ENCODE data around the gene ATRIP.

Gene ATRIP

GRCh38 chr3:48436477-48436787 is 10.1 kb upstream of the ATRIP start (continued):
- TF ChIP-seq ZNF623 (tag by site-specific recombination; IDR thresholded peaks at IDR 0.05) (no peak), ZBTB1 (tag by site-specific recombination; IDR thresholded peaks at IDR 0.05) (no peak), ZSCAN16 (tag by site-specific recombination; IDR thresholded peaks at IDR 0.05) (no peak), ZNF324 (tag by site-specific recombination; IDR thresholded peaks at IDR 0.05) (no peak), ZNF394 (tag by site-specific recombination; IDR thresholded peaks at IDR 0.05; ENCODE audit: borderline replicate concordance) (no peak), ZBTB17 (tag by site-specific recombination; IDR thresholded peaks at IDR 0.05) (no peak), SCRT2 (tag by site-specific recombination; IDR thresholded peaks at IDR 0.05) (no peak), ZNF558 (tag by site-specific recombination; IDR thresholded peaks at IDR 0.05) (no peak)
- TF ChIP-seq, protein P1, sequence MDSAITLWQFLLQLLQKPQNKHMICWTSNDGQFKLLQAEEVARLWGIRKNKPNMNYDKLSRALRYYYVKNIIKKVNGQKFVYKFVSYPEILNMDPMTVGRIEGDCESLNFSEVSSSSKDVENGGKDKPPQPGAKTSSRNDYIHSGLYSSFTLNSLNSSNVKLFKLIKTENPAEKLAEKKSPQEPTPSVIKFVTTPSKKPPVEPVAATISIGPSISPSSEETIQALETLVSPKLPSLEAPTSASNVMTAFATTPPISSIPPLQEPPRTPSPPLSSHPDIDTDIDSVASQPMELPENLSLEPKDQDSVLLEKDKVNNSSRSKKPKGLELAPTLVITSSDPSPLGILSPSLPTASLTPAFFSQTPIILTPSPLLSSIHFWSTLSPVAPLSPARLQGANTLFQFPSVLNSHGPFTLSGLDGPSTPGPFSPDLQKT (IDR thresholded peaks at IDR 0.05; ENCODE audit: borderline replicate concordance, low read depth, low read length) = no peak
- TF ChIP-seq, protein P2, sequence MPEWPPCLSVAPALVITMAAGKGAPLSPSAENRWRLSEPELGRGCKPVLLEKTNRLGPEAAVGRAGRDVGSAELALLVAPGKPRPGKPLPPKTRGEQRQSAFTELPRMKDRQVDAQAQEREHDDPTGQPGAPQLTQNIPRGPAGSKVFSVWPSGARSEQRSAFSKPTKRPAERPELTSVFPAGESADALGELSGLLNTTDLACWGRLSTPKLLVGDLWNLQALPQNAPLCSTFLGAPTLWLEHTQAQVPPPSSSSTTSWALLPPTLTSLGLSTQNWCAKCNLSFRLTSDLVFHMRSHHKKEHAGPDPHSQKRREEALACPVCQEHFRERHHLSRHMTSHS (tag by site-specific recombination; IDR thresholded peaks at IDR 0.05) = no peak
- TF ChIP-seq, protein P3, sequence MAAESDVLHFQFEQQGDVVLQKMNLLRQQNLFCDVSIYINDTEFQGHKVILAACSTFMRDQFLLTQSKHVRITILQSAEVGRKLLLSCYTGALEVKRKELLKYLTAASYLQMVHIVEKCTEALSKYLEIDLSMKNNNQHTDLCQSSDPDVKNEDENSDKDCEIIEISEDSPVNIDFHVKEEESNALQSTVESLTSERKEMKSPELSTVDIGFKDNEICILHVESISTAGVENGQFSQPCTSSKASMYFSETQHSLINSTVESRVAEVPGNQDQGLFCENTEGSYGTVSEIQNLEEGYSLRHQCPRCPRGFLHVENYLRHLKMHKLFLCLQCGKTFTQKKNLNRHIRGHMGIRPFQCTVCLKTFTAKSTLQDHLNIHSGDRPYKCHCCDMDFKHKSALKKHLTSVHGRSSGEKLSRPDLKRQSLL (tag by site-specific recombination; IDR thresholded peaks at IDR 0.05) = no peak

- Histone ChIP-seq H3K9me3 (ENCODE audit: control insufficient read depth, insufficient read depth, low read depth, low read length) (no peaks in the 10 kb centered on the region), H3K27ac (ENCODE audit: extremely low read depth, low read depth, low read length) (no peak overlapping the region), H3K36me3 (ENCODE audit: control insufficient read depth in 2 of 2, insufficient read depth in 1 of 2, low read length in 2 of 2) (peaks cover 5 to 34% of the 10 kb centered on the region in 2 experiments; a peak in 2 of 3 replicates), H3K4me3 (ENCODE audit: low read depth, low read length) (no peak overlapping the region), H3K4me1 (ENCODE audit: control insufficient read depth, insufficient read depth, low read length) (no peaks in the 10 kb centered on the region)
- ChIA-PET POLR2A (interaction anchor here (0.6 to 2.5 kb wide), 4 partner anchors 10 to 36 kb away, joined by 3 to 22 read pairs (median 9); partner anchors contain the start of gene ATRIP), CTCF (interaction anchor here (0.6 to 5.9 kb wide), 40 partner anchors 9 to 574 kb away, joined by 3 to 238 read pairs (median 7); partner anchors contain the start of genes ATRIP, CDC25A, NME6 and SLC26A6)
- TF ChIP-seq BCL6B (tag by site-specific recombination; IDR thresholded peaks at IDR 0.05) (no peak), ZNF157 (tag by site-specific recombination; IDR thresholded peaks at IDR 0.05) (no peak), HOXA7 (CRISPR knock-in tag; IDR thresholded peaks at IDR 0.05; ENCODE audit: borderline replicate concordance) (no peak), ZNF341 (tag by site-specific recombination; IDR thresholded peaks at IDR 0.05; ENCODE audit: low read depth) (no peak), ZNF777 (tag by site-specific recombination; IDR thresholded peaks at IDR 0.05; ENCODE audit: borderline replicate concordance) (no peak), ZNF501 (tag by site-specific recombination; IDR thresholded peaks at IDR 0.05) (no peak), PBX3 (CRISPR knock-in tag; IDR thresholded peaks at IDR 0.05) (no peak), ZNF114 (tag by site-specific recombination; IDR thresholded peaks at IDR 0.05) (no peak), ZNF600 (tag by site-specific recombination; IDR thresholded peaks at IDR 0.05) (no peak), GLIS1 (tag by site-specific recombination; IDR thresholded peaks at IDR 0.05) (no peak), FEZF1 (tag by site-specific recombination; IDR thresholded peaks at IDR 0.05) (no peak), ZNF571 (tag by site-specific recombination; IDR thresholded peaks at IDR 0.05) (no peak), ZNF302 (tag by site-specific recombination; IDR thresholded peaks at IDR 0.05; ENCODE audit: low read depth) (no peak), ZNF791 (tag by site-specific recombination; IDR thresholded peaks at IDR 0.05) (no peak), ZNF221 (tag by site-specific recombination; IDR thresholded peaks at IDR 0.05; ENCODE audit: borderline replicate concordance) (no peak), INSM2 (tag by site-specific recombination; IDR thresholded peaks at IDR 0.05) (no peak), ZEB2 (tag by site-specific recombination; IDR thresholded peaks at IDR 0.05) (no peak)
- TF ChIP-seq, protein P4, sequence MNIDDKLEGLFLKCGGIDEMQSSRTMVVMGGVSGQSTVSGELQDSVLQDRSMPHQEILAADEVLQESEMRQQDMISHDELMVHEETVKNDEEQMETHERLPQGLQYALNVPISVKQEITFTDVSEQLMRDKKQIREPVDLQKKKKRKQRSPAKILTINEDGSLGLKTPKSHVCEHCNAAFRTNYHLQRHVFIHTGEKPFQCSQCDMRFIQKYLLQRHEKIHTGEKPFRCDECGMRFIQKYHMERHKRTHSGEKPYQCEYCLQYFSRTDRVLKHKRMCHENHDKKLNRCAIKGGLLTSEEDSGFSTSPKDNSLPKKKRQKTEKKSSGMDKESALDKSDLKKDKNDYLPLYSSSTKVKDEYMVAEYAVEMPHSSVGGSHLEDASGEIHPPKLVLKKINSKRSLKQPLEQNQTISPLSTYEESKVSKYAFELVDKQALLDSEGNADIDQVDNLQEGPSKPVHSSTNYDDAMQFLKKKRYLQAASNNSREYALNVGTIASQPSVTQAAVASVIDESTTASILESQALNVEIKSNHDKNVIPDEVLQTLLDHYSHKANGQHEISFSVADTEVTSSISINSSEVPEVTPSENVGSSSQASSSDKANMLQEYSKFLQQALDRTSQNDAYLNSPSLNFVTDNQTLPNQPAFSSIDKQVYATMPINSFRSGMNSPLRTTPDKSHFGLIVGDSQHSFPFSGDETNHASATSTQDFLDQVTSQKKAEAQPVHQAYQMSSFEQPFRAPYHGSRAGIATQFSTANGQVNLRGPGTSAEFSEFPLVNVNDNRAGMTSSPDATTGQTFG (tag by site-specific recombination; IDR thresholded peaks at IDR 0.05; ENCODE audit: borderline replicate concordance) = no peak
Observed at GRCh38 chr3:48436855-48437254, 9.7 kb upstream of the ATRIP start.
